ENCODE data around the gene NOL4L.
A peak's percentile ranks its signal among the peaks of the same experiment; 100 is the strongest.

NOL4L gene

DNA sequence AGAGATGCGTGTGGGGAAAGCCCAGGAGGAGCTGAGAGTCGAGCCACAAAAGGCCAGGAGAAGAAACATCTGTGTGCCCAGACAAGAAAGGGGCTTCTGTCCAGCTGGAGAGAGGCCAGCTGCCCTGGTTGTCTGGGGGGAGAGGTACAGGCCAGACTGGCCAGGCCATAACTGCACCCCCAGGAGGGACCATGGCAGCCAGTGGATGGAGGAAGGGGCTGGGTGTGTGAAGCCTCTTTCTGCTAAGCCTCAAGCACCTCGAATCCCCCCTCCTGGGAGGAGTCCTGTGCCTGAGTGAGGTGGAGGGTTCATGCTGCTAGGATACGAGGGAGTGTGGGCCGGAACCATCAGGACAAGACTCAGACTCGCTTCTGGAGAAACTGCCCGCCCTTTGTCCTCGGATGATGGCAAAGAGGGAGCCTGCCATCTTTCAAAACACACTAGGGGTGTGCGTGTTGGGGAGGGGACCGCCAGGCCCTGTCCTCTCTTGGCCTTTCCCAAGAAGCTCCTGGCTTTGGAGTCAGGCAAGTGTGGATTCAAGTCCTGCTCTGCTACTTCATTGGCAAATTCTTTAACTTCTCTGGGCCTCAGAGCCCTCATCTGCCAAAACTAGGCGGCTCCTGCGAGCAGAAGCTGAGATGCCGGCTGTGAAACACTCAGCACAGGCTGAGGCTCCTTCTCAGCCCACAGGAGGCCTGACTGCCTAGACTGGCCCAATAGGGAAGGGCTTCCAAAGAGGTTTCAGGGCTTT, 136.7 kb downstream of the NOL4L start:
- DNase-seq, result peak in 5 of 51 donors; percentile 16 to 36 (median 30)

DNA sequence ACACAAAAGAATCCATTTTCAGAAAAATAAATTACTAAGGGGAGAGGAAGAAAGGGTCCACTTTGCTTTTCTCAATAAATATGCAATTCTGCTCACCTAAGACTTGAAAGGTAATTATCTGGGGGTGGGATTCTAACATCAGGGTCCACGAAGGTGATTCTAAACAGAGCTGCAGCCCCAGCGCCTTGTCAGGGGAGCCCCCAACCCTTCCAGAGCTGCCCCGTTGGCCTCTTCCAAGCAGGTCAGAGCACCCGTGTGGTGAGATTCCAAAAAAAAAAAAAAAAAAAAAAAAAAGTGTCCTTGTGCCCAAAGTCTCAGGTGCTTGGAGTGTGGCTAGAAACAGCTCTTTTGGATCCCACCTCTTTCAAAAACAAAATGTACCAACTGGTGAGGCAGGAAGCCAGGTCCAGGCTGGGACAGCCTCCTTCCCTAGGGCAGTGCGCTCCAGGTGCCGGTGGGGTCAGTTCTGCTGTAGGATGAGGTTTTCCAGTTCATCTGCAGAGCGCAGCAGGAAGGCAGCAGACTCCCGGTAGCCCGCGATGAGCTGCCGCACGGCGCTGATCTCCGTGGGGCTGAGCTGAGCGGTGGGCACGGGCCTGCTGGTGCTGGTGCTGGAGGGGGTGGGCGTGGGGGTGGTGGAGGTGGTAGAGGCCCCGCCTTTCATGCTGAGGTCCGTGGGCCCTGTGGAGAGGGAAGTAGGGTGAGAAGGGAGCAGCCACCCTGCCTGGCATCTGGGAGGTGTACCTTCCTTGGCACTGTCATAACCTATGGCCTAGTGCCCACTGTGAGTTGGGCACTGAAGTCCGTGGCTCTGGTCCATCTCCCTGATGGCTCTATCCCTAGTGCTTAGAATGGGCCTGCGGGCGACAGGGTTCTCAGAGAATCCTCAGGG, 137.8 kb downstream of the NOL4L start:
- DNase-seq, result no peak

DNA sequence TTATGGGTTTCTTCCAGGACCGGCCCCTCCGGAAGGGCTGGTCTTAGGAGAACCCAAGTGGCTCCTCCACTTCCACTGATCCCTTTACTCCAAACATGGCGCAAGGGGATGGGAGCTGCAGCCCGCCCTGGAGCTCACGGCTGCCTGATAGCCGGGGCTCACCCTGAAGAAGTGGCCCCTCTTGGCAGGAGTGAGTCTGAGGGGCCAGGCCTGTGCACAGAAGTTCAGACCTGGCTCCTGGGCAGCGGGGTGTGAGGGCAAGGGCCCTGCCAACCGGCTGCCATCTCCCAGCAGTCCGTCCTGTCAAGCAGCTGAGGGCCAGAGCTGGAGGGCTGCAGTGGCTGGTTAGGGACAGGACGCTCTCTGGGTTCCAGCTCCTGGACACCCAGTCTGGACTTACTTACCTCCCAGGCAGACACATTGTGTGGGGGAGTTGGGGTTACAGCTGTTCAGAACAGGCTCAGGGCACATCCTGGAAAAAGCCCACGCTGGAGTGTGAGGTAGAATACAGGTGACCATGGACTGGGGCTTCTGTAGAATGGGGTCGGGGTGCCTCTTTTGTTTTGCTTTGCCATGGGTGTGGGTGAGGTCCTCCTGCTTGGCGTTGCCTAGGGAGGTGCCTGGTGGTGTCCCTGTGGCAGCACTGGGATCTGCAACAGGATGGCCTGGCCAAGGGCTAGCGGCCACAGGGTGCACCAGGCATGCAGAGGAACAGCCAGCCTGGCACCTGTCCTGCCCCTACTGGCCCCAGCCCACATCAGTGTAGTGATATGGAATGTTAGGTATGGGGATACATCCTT, 138.6 kb downstream of the NOL4L start:
- DNase-seq, result no peak

DNA sequence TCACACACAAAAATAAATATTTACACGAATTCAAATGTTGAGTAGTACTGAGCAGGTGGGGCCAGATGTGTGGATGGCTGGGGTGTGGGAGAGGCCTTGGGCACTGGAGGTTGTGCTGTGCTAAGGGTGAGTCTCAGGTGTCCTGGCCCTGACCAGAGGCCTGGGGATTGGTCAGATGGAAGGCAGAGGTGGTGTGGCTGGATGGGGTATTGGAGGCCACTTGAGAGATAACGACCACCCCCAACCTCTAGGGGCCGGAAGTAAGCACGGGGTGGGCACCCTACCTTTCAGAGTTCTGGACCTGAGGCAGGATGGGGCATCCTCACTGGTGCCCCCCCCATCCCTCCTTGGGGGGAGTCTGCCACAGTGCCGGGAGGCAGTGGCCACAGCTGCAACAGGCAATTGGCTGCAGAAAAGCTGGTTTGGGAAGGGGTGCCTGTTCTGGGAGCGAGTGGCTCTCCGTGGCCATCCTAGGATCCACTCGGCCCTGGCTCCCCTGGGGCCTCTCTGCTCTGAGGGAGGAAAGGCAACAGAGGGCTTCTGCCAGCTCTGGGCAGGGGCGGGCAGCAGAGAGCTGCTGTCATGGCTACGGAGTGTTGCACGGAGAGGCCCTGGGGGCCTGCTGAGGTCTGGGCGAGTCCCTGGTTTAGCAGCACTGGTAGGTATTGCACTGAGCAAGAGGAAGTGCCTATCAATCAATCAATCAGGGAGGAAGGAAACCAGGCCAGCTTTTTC, 139.4 kb downstream of the NOL4L start:
- peak in 25 of 51 donors; percentile 26 to 64 (median 47) for DNase-seq

GRCh38 chr20:32444474-32445220, 140.5 kb downstream of the NOL4L start:
- no peak for DNase-seq

GRCh38 chr20:32443386-32443974, 141.7 kb downstream of the NOL4L start:
- peak in 1 of 51 donors; percentile 29 for DNase-seq

- no peak for DNase-seq
These were observed 142.3 kb downstream of the NOL4L start for GRCh38 chr20:32442630-32443373.

GRCh38 chr20:32441638-32442037, 143.5 kb downstream of the NOL4L start:
- no peak for DNase-seq

GRCh38 chr20:32440758-32441078, 144.4 kb downstream of the NOL4L start:
- no peak for DNase-seq

DNA sequence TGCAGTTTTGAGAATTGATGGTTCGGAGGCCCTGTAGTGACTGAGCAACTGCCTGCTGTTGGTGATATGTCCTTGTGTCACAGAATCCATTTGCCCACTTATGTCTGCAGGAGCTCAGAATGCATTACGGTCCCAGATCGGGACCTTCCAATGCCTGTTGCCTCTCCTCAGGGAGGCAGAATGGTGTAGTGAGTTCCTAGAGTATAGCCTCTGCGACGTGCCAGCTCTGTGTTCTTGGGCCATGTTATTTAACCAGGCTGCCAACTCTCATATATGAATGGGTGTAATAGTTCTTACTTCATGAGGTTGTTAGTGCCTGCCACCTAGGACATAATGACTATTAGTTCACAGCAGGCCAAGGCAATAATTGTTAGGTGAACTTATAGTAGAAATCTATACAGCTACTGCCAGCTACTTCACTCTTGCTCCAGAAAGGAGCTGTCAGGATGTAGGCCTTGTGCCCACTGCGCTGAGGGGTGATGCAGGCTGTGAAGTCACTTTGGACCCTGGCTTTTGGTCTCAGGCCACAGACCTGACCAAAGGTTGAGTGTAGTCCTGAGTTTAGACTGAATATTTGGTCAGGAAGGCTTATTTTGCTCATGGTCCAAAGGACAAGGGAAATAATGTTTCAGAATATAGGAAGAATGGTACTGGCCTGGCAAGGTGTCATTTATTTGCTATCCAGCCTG, 144.9 kb downstream of the NOL4L start:
- no peak for DNase-seq

GRCh38 chr20:32439132-32439829, 145.9 kb downstream of the NOL4L start:
- peak in 2 of 51 donors; percentile 23 to 26 for DNase-seq

- DNase-seq, result no peak
These were observed 146.7 kb downstream of the NOL4L start for GRCh38 chr20:32438331-32438858.

DNA sequence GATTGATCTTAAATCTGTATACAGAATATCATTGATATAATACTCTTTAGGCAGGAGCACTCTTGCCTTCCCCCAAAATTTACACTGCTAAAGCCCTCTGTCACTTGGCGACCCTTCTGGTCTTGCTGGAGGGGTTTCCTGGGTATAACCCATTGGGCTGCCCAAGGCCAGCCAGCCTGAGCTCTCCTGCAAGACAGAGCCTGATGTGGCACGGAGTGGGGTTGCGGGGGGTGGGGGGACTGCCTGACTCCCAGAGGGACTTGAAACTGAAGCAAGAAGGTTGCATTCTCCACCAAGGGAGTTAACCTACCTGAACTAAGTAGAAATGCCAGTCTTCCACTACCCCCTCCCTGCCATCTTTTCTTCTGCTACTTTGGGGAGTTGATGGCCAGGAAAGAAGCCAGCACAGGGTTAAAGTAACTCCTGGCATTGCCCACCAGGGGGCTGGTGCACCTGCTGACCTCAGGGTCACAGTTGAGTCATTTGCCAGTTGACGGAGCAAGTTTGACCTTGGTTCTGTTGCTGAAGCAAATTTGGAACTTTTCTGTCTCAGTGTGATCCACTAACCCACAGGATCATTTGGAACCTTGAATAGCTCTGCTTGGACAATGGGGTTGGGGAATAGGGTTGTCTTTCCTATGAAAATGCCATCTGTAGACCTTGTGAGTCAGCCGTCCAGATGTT, 147.6 kb downstream of the NOL4L start:
- DNase-seq, result no peak

DNA sequence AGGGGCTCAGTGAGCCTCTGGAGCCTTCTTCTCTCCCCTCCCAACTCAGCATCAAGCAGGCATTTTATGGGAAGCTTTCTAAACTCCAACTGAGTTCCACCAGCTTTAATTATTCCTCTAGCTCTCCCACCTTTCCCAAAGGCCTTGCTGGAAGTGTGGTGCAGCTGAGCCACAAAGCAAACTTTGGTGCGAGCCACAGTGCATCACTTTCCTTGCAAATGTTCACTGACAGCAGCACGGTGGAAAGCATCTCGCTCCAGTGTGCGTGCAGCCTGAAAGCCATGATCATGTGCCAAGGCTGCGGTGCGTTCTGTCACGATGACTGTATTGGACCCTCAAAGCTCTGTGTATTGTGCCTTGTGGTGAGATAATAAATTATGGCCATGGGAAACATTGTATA, 148.2 kb downstream of the NOL4L start:
- DNase-seq, result no peak

GRCh38 chr20:32436142-32436861, 148.8 kb downstream of the NOL4L start:
- no peak for DNase-seq

DNA sequence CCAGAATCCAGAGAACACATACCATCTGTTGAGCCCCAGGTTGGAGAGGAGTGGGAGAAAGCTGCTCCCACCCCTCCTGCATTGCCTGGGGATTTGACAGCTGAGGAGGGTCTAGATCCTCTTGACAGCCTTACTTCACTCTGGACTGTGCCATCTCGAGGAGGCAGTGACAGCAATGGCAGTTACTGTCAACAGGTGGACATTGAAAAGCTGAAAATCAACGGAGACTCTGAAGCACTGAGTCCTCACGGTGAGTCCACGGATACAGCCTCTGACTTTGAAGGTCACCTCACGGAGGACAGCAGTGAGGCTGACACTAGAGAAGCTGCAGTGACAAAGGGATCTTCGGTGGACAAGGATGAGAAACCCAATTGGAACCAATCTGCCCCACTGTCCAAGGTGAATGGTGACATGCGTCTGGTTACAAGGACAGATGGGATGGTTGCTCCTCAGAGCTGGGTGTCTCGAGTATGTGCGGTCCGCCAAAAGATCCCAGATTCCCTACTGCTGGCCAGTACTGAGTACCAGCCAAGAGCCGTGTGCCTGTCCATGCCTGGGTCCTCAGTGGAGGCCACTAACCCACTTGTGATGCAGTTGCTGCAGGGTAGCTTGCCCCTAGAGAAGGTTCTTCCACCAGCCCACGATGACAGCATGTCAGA, 149.6 kb downstream of the NOL4L start:
- no peak for DNase-seq

Measured in hypothalamus (tissue), 51 donors.